ENCODE measurements around the gene IFNW1. TPM values are rescaled to one million over a fixed set of nuclear protein-coding genes. Genes with fewer than 3 reads are reported as not detected.
"Not testable (repeated sequence)": the region's sequence is repeated elsewhere in the genome, so short reads cannot be mapped to it uniquely, and the experiment has no call there.

IFNW1 gene
- total RNA-seq, 1 experiment from 2014 or later = not detected

DNA sequence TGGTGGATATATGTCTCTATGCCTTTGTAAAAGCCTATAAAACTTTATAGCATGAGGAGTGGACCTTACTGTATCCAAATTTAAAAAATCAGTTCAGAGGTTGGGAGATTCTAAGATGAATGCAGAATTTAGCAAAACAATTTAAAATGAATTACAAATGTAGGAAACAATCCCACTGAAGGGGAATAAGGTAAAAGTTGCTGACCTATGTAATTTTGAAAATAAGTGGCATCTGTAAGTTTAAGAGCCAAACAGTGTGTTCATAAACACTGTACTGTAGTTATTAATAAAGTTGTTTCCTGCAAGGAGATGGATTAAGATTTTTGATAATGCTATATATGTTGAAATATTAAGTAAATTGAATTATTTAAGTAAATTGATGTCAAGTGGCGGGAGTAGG lies 4.6 kb downstream of the IFNW1 start:
- Histone ChIP-seq H3K4me3 (no peak overlapping the region), H3K27ac (no peak overlapping the region), H3K9me3 (replicated peaks) (no peaks in the 10 kb centered on the region), H3K36me3 (no peaks in the 10 kb centered on the region), H3K27me3 (replicated peaks) (no peaks in the 10 kb centered on the region), H3K4me1 (replicated peaks) (no peaks in the 10 kb centered on the region)
- DNase-seq (ENCODE audit: low read depth in 1 of 2, low spot score in 2 of 2) = no peak

DNA sequence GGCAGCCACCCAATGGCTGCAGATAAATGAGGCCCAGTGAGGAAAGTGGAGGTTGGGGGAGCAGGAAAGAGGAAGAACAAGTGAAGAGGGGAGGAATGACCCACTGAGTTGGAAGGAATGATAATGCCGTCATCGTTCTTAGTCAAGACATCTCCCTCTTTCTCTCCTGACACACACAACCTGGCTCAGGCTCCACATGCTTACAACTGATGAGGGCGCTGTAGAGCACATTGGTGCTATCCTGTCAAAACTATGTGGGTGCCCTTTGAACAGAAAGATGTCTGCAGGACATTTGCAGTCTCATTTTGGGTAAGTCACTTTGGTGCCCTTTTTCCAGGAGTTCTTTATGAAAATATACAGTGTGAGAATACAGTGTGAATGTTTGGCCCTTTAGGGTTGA lies 5.9 kb downstream of the IFNW1 start:
- Histone ChIP-seq H3K4me3 (no peak overlapping the region), H3K27ac (no peak overlapping the region), H3K4me1 (replicated peaks) (no peaks in the 10 kb centered on the region), H3K36me3 (no peaks in the 10 kb centered on the region), H3K27me3 (replicated peaks) (no peaks in the 10 kb centered on the region), H3K9me3 (replicated peaks) (no peaks in the 10 kb centered on the region)
- no peak for DNase-seq (ENCODE audit: low read depth in 1 of 2, low spot score in 2 of 2)

DNA sequence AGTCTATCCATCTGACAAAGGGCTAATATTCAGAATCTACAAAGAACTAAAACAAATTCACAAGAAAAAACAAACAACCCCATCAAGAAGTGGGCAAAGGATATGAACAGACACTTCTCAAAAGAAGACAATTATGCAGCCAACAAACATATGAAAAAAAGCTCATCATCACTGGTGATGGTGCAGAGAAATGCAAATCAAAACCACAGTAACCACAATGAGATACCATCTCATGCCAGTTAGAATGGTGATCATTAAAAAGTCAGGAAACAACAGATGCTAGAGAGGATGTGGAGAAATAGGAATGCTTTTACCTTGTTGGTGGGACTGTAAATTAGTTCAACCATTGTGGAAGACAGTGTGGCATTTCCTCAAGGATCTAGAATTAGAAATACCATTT lies 13.4 kb downstream of the IFNW1 start:
- not testable (repeated sequence) for DNase-seq (ENCODE audit: low read depth in 1 of 2, low spot score in 2 of 2); H3K27ac ChIP-seq; H3K9me3 ChIP-seq (replicated peaks); H3K36me3 ChIP-seq; H3K4me3 ChIP-seq; H3K4me1 ChIP-seq (replicated peaks); H3K27me3 ChIP-seq (replicated peaks)

DNA sequence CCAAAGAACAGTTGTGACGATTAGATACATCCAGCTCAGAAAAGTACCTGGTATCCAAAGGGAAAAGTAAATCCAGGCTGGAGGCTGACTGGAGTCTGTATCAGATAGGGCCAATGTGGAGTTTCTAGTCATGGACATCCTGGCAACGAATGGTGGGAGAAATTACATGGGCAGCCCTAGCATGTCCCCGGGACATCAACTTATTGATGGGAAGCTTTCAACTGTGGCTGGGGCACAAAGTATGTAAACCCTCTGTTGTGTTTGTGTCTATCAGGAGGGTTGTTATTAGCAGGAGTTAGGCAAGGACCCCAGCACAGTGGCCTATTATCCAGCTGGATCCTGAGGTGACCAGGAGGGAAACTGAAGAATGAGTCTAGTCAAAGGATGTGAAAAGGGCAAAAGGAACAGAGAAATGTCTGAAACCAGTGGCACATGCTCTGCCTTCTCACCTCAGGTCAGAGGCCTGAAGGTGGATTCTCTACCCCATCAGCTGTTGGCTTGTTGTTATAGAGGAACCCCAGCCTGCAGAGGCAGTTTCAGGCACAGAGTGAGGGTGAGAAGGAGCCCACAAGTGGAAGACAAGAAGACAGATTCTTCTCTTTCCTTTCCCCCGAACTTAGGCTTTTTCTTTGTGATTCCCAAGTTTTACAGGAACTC lies 19.9 kb downstream of the IFNW1 start:
- H3K27me3 ChIP-seq (replicated peaks) = no peaks in the 10 kb centered on the region
- no peak overlapping the region for H3K27ac ChIP-seq
- DNase-seq (ENCODE audit: low read depth in 1 of 2, low spot score in 2 of 2) = no peak
- H3K4me3 ChIP-seq = no peak overlapping the region
- no peaks in the 10 kb centered on the region for H3K9me3 ChIP-seq (replicated peaks)
- no peaks in the 10 kb centered on the region for H3K4me1 ChIP-seq (replicated peaks)
- H3K36me3 ChIP-seq = no peaks in the 10 kb centered on the region

DNA sequence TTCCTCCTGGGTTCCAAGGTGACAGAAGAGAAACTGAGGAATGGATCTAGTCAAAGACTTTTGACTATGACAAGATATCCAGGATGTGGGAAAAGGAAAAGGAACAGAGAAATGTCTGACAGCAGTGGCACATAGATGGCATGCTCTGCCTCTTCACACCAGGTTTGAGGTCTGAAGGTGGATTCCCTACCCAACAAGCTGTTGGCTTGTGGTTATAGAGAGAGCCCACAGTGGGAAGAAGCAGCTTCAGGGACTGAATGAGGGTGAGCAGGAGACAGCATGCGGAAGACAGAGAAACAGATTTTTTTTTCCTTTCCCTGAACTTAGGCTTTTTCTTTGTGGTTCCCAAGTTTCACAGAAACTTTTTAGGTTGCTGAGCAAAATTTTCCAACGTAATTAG lies 20.6 kb downstream of the IFNW1 start:
- no peaks in the 10 kb centered on the region for H3K9me3 ChIP-seq (replicated peaks)
- H3K4me1 ChIP-seq (replicated peaks) = no peaks in the 10 kb centered on the region
- H3K27ac ChIP-seq = no peak overlapping the region
- DNase-seq (ENCODE audit: low read depth in 1 of 2, low spot score in 2 of 2) = no peak
- H3K27me3 ChIP-seq (replicated peaks) = no peaks in the 10 kb centered on the region
- H3K36me3 ChIP-seq = no peaks in the 10 kb centered on the region
- no peak overlapping the region for H3K4me3 ChIP-seq

DNA sequence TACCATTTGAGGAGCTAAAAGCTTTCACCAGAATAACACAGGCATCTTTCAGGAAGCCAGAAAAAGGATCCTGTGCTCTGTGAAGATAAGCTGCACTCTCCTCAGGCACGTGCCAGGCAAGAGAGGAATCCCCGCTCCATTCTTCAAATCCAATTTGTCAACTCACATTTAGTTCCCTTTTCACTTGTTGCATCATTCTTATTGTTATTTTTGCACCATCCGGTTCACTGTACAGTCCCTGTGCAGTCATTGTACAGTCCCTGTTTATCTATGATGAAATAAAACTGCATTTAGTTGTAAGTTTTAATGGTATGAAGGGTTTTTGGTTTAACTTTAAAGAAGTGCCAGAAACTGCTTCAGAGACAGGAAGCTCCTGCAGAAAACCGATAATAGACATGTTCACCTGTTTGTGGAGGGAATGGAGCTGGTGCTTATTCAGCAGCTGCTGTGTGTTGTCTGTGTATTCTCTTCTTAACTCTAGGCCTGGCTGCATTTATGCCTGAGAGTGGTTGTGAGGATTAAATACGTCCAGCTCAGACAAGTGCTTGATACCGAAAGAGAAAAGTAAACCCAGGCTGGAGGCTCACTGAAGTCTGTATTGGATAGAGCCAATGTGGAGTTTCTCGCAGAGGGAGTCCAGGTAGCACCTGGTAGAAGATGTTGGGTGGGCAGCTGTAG lies 22.4 kb downstream of the IFNW1 start:
- H3K27ac ChIP-seq = no peak overlapping the region
- H3K27me3 ChIP-seq (replicated peaks) = no peaks in the 10 kb centered on the region
- no peaks in the 10 kb centered on the region for H3K4me1 ChIP-seq (replicated peaks)
- H3K36me3 ChIP-seq = no peaks in the 10 kb centered on the region
- DNase-seq (ENCODE audit: low read depth in 1 of 2, low spot score in 2 of 2) = no peak
- no peak overlapping the region for H3K4me3 ChIP-seq
- H3K9me3 ChIP-seq (replicated peaks) = no peaks in the 10 kb centered on the region

DNA sequence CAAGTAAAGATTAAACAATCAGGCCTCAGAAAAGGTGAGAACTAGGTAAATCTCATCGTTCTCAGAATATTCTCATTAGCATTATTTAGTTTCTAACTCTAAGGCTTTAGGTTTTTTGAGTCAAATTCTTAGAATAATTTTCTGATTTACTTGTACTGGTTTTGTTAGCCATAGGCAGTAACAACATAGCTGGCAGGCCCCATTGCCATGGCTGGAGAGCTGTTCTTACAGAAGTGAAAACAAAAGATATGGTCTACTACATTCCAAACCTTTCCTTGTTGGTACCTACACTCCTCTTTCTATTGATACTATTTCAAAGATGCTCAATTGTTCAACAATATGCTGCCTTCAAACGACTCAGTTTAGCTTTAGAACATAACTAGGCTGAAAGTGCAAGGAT lies 27.3 kb downstream of the IFNW1 start:
- Histone ChIP-seq H3K4me3 (no peak overlapping the region), H3K9me3 (replicated peaks) (no peaks in the 10 kb centered on the region), H3K27me3 (replicated peaks) (no peaks in the 10 kb centered on the region), H3K36me3 (no peaks in the 10 kb centered on the region), H3K4me1 (replicated peaks) (no peaks in the 10 kb centered on the region), H3K27ac (no peak overlapping the region)
- DNase-seq (ENCODE audit: low read depth in 1 of 2, low spot score in 2 of 2) = no peak

DNA sequence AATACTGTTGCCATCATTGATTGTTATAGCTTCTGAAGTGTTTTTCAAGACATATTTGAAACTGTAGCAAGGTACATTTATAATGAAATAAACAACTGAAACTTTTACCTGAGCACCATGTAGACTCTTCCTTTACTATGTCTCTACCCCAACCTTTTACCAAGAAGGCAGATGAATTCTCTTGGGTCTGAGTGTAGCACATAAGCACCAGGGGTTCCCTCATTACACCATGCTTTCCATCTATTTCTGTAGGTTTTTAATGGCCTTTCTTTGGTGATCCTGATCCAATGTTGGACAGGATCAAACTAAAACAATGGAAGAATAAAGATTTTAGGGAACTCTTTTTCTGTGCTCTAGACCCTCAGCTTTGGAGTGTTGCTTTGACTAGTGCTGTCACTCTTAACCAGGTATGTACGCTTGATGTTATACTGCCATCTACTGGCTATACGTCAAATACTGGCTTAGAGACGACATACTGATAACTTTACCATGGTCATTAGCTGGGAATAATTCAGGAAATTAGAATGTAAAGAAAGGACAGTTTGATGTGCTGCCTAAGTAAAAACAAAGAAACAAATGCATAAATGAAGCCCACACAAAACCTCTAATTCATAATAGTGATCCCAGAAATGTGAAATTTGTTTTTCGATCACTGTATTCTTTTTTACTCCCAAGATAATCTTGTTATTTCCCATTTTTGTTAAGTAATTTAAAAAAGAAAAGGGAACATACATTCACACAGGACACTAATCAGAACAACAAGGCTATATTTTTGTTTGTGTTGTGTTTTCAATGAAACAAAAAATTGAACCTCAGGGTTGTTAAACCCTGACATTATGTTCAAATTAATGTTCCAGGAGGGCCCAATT lies 30.7 kb downstream of the IFNW1 start:
- H3K4me3 ChIP-seq = no peak overlapping the region
- peak in 1 of 2 experiments; percentile 31 for DNase-seq (ENCODE audit: low read depth in 1 of 2, low spot score in 2 of 2)
- H3K36me3 ChIP-seq = no peaks in the 10 kb centered on the region
- H3K4me1 ChIP-seq (replicated peaks) = no peaks in the 10 kb centered on the region
- no peak overlapping the region for H3K27ac ChIP-seq
- no peaks in the 10 kb centered on the region for H3K9me3 ChIP-seq (replicated peaks)
- no peaks in the 10 kb centered on the region for H3K27me3 ChIP-seq (replicated peaks)

DNA sequence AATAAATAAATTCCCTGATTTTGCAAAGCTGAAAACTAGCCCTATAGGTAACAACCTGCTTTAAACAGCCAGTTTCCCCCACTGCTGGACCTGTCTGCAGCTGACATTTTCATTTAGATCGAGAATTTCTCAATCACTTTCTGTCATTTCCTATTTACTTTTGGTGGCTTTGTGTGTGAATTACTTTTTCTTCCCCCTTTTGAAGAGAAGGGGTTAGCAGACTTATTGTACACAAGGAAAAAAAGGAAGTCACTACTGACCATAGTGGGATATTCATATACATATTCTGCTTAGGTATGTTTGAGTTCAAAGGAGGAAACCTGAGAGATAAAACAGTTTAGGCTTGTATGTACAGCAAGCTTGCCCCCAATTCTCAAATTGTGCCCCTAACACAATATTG lies 36.8 kb downstream of the IFNW1 start:
- H3K36me3 ChIP-seq = no peaks in the 10 kb centered on the region
- DNase-seq (ENCODE audit: low read depth in 1 of 2, low spot score in 2 of 2) = no peak
- H3K27me3 ChIP-seq (replicated peaks) = no peaks in the 10 kb centered on the region
- H3K9me3 ChIP-seq (replicated peaks) = no peaks in the 10 kb centered on the region
- H3K27ac ChIP-seq = no peak overlapping the region
- H3K4me1 ChIP-seq (replicated peaks) = no peaks in the 10 kb centered on the region
- H3K4me3 ChIP-seq = no peak overlapping the region

DNA sequence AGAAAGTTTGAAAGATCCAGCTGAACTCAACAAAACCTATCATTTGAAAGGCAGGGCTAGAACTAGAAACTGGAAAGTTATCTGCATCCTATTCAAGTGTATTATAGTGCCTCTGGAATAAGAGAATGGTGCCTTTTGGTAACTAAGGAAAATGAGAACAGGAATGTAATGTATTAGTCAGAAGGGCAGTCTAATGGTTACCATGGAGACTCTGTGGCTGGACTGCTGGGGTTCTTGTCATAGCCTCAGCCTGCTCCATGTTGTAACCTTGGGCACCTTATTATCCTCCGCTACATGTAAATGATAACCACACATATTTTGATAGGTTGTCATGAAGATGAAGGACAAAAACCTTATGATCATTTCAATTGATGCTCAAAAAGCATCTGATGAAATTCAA lies 39.3 kb downstream of the IFNW1 start:
- H3K27ac ChIP-seq = no peak overlapping the region
- no peaks in the 10 kb centered on the region for H3K4me1 ChIP-seq (replicated peaks)
- no peaks in the 10 kb centered on the region for H3K9me3 ChIP-seq (replicated peaks)
- no peaks in the 10 kb centered on the region for H3K36me3 ChIP-seq
- DNase-seq (ENCODE audit: low read depth in 1 of 2, low spot score in 2 of 2) = no peak
- H3K27me3 ChIP-seq (replicated peaks) = no peaks in the 10 kb centered on the region
- no peak overlapping the region for H3K4me3 ChIP-seq

DNA sequence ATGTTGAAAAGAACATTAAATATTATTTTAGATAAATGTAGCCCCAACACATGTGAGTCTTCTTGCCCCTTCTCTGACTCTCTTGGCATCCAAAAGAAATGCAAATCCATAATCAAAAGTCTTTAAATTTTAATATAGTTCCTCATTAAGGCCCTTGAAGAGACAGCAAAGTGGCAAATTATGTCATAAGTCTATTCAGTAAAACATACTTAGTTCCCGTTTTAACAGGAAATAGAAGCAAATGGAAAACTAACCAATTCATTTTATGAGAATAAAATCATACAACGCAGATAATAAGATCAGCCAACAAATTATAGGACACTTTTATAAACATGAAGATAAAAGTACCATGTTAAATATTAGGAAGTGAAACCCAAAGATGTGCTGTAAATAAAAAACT lies 43.8 kb downstream of the IFNW1 start:
- Histone ChIP-seq H3K4me1 (replicated peaks) (peaks cover 9% of the 10 kb centered on the region; the same call in 1 of the 2 replicates), H3K27ac (no peak overlapping the region), H3K36me3 (no peaks in the 10 kb centered on the region), H3K27me3 (replicated peaks) (no peaks in the 10 kb centered on the region), H3K9me3 (replicated peaks) (no peaks in the 10 kb centered on the region), H3K4me3 (no peak overlapping the region)
- no peak for DNase-seq (ENCODE audit: low read depth in 1 of 2, low spot score in 2 of 2)

DNA sequence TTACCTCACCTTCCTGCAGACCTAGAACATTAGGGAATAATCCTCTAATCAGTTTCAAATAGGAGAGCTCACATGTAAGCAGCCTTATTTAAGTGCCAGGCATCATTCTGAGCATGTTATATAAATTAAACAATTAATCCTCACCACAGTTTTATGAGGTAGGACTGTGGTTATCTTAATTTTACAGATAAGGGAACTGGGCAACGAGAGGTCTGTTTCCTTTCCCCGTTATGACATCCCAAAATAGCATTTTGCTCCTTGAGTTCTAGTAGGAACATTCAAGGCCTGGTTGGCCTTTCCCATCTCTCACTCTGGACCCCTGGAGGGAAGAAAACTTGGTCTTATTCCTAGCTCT lies 44.8 kb downstream of the IFNW1 start:
- Histone ChIP-seq H3K27ac (no peak overlapping the region), H3K27me3 (replicated peaks) (no peaks in the 10 kb centered on the region)
- no peak for DNase-seq (ENCODE audit: low read depth in 1 of 2, low spot score in 2 of 2)

DNA sequence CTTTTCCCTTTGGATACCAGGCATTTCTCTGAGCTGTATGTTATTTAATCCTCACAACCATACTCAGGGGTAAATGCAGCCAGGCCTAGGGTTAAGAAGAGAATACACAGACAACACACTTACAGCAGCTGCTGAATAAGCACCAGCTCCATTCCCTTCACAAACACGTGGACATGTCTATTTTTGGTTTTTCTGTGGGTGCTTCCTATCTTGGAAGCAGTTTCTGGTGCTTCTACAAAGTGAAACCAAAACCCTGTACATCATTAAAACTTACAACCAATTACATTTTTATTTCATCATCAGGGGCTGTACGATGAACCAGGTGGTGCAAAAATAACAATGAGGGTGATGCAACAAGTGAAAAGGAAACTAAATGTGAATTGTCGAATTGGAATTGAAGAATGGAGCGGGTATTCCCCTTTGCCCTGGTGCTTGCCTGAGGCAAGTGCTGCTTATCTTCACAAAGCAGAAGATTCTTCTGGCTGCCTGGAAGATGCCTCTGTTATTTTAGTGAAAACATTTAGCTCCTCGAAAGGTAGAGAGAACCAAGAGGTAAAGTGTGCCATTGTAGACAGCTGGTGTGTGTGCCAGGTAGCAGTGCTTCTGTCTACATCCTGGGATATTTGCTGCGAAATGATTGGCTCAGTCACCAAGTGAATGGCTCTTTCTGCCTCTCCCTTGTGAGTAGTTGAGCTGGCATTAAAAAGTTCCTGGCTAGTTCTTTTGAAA lies 45.3 kb downstream of the IFNW1 start:
- Histone ChIP-seq H3K4me3 (no peak overlapping the region), H3K36me3 (no peaks in the 10 kb centered on the region), H3K9me3 (replicated peaks) (no peaks in the 10 kb centered on the region), H3K27ac (no peak overlapping the region), H3K4me1 (replicated peaks) (peaks cover 9% of the 10 kb centered on the region; the same call in 1 of the 2 replicates), H3K27me3 (replicated peaks) (no peaks in the 10 kb centered on the region)
- peak in 1 of 2 experiments; percentile 17 for DNase-seq (ENCODE audit: low read depth in 1 of 2, low spot score in 2 of 2)

More for the DNA sequence above, 44.8 kb downstream of the IFNW1 start:
- no peak overlapping the region for H3K4me3 ChIP-seq
- H3K36me3 ChIP-seq = no peaks in the 10 kb centered on the region
- H3K9me3 ChIP-seq (replicated peaks) = no peaks in the 10 kb centered on the region
- H3K4me1 ChIP-seq (replicated peaks) = peaks cover 9% of the 10 kb centered on the region; the same call in 1 of the 2 replicates

All from SJSA1 (cell line).